Cardiac muscle cell (in vitro differentiated cells and primary cell): Measurements from ENCODE around the gene MITD1. TPM values are rescaled to one million over a fixed set of nuclear protein-coding genes. Genes with fewer than 3 reads are reported as not detected.

Experiments
- DNase-seq, 2 donors: peaks; one replicate each; pipeline versions ENCODE4 v3.0.0 to v3.0.0-alpha.2; 2010 to 2017; ENCODE audit warnings: low read depth in 1 of 2, low spot score in 1 of 2
- H3K27ac ChIP-seq: fragments of 200-600 bp; sonication (generic); 2 replicates; pipeline ENCODE4 v1.5.1; 2016
- H3K27me3 ChIP-seq: fragments of 200-600 bp; sonication (generic); 2 replicates; pipeline ENCODE4 v1.6.0; 2016; ENCODE audit warnings: control low read depth
- H3K36me3 ChIP-seq: fragments of 200-600 bp; sonication (generic); 2 replicates; pipeline ENCODE4 v1.5.1; 2016; ENCODE audit warnings: control low read depth
- H3K4me1 ChIP-seq: fragments of 200-600 bp; sonication (generic); 2 replicates; pipeline ENCODE4 v1.8.1; 2017; ENCODE audit warnings: low read depth, mild to moderate bottlenecking, mixed run types
- H3K4me3 ChIP-seq: fragments of 200-600 bp; sonication (generic); 2 replicates; pipeline ENCODE4 v1.5.1; 2016; ENCODE audit warnings: mild to moderate bottlenecking
- H3K9me3 ChIP-seq: fragments of 200-600 bp; sonication (generic); 2 replicates; pipeline ENCODE4 v1.5.1; 2017; ENCODE audit warnings: low read depth, mild to moderate bottlenecking, control low read depth
- CTCF ChIP-seq: IDR thresholded peaks from 2 replicates; pipeline ENCODE4 v1.5.1; 2012; ENCODE audit warnings: low read depth, mild to moderate bottlenecking, low read length
- polyA plus RNA-seq: library from polyadenylated mRNA; unstranded; fragments of >200 nt; fragmentation: Nextera tagmentation; extraction: Ambion mirVana; gene quantifications from 2 replicates; pipeline ENCODE4 v1.2.1, GENCODE V29; 2016
- total RNA-seq: library from RNA; depleted of rRNA; stranded (reverse); fragments of >200 nt; gene quantifications from 2 replicates; pipeline ENCODE4 v1.2.3, GENCODE V29; 2016

Gene MITD1
- total and polyA plus RNA-seq, 2 experiments from 2014 or later, result 14.4 to 42.5 TPM

- peak overlapping the region; percentile 72 for H3K4me3 ChIP-seq
- no peak for TF ChIP-seq CTCF
- peak in 1 of 2 donors; percentile 7 for DNase-seq
- H3K27ac ChIP-seq, result no peak overlapping the region
- no peaks in the 10 kb centered on the region for H3K9me3 ChIP-seq
- H3K27me3 ChIP-seq, result no peaks in the 10 kb centered on the region
- H3K36me3 ChIP-seq, result no peaks in the 10 kb centered on the region
- peaks cover 13% of the 10 kb centered on the region for H3K4me1 ChIP-seq
Measured at GRCh38 chr2:99153921-99154604, 26.8 kb downstream of the MITD1 start.

GRCh38 chr2:99152199-99152895, 28.5 kb downstream of the MITD1 start:
- Histone ChIP-seq H3K4me1 (peaks cover 13% of the 10 kb centered on the region), H3K36me3 (no peaks in the 10 kb centered on the region), H3K27ac (no peak overlapping the region), H3K9me3 (no peaks in the 10 kb centered on the region), H3K27me3 (no peaks in the 10 kb centered on the region), H3K4me3 (no peak overlapping the region)
- TF ChIP-seq CTCF, result no peak
- DNase-seq, result no peak

- DNase-seq, result peak in 1 of 2 donors; percentile 11
- Histone ChIP-seq H3K4me3 (no peak overlapping the region), H3K36me3 (no peaks in the 10 kb centered on the region)
Measured at GRCh38 chr2:99150706-99151105, 30.2 kb downstream of the MITD1 start.

GRCh38 chr2:99141110-99142108, 39.4 kb downstream of the MITD1 start, which contains the start of gene C2orf15:
C2orf15 (plus strand) TSS chr2:99141707; CDS start chr2:99150559, 8,852 bp downstream.
- Histone ChIP-seq H3K4me1 (peaks cover 5% of the 10 kb centered on the region), H3K9me3 (no peaks in the 10 kb centered on the region), H3K27ac (peak within 1 kb of the TSS; percentile 17), H3K27me3 (no peaks in the 10 kb centered on the region), H3K4me3 (peak within 1 kb of the TSS; percentile 59), H3K36me3 (no peaks in the 10 kb centered on the region)
- no peak for TF ChIP-seq CTCF
- DNase-seq, result peak; percentile 88 to 97

More at GRCh38 chr2:99150706-99151105, 30.2 kb downstream of the MITD1 start:
- no peaks in the 10 kb centered on the region for H3K27me3 ChIP-seq
- TF ChIP-seq CTCF, result no peak
- peaks cover 9% of the 10 kb centered on the region for H3K4me1 ChIP-seq
- no peaks in the 10 kb centered on the region for H3K9me3 ChIP-seq
- no peak overlapping the region for H3K27ac ChIP-seq

DNA sequence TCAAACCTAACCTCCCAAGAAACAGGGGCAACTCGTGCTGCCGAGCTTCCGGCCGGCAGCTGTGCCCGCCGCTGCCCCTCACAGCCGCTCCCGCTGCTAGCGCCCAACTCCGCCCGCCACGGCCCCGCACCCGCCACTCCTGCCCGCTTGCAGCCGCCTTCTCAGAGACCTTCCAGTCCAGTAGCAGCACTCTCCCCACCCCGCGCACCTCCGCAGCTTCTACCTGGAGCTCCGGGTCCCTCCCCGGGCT, 40.1 kb downstream of the MITD1 start:
- no peak for TF ChIP-seq CTCF
- Histone ChIP-seq H3K36me3 (no peaks in the 10 kb centered on the region), H3K4me1 (peaks cover 5% of the 10 kb centered on the region), H3K27ac (peak overlapping the region; percentile 1), H3K9me3 (no peaks in the 10 kb centered on the region), H3K27me3 (no peaks in the 10 kb centered on the region), H3K4me3 (peak overlapping the region; percentile 59)
- DNase-seq, result peak in 1 of 2 donors; percentile 26
